ENCODE measurements around the gene TFF3. TPM values are rescaled to one million over a fixed set of nuclear protein-coding genes. Genes with fewer than 3 reads are reported as not detected.

The TFF3 gene
- total and polyA plus RNA-seq, 2 of the 13 experiments (the other 11 are each of a cell fraction or from before 2014, with no cell fraction given) = 14.2 to 26.9 TPM

DNA sequence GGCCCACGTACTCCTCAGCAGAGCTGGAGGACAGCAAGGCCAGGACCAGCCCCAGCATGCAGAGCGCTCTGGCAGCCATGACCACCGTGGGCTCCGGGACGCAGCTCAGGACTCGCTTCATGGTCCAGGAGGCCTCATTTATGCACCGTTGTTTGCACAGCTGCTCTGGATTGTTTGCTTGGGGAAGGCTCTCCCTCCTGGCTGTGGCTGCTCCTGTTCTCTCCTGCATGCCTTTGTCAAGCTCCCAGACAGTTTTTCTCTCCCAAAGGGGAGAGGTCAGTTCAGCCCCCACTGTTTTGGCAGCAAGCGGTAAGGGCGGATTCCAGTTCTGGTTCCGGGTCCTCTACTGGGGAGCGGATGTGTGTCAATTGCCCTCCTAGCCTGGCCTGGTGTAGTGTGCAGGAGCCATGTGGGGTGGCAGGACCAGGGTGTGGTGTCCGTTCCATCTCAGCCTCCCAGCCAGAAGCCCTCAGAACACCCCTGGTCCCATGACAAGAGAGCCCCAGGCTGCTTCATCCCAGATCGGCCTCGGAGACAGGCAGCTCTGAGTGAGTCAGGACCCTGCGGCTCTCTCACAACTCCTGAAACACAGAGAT lies at the start of gene TFF3 (continued):
- TF ChIP-seq, protein P1, sequence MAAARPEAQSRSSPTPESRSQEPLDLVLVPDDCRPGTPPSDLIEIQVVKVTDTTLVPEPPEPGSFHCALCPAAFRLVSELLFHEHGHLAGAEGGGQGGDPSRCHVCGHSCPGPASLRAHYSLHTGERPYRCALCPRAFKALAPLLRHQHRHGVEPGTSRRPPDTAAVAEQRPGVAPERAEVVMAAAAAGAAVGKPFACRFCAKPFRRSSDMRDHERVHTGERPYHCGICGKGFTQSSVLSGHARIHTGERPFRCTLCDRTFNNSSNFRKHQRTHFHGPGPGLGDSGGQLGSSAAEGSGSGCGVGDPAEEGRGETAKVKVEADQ (CRISPR knock-in tag; IDR thresholded peaks at IDR 0.05; ENCODE audit: borderline replicate concordance) = no peak
- TF ChIP-seq, protein P2, sequence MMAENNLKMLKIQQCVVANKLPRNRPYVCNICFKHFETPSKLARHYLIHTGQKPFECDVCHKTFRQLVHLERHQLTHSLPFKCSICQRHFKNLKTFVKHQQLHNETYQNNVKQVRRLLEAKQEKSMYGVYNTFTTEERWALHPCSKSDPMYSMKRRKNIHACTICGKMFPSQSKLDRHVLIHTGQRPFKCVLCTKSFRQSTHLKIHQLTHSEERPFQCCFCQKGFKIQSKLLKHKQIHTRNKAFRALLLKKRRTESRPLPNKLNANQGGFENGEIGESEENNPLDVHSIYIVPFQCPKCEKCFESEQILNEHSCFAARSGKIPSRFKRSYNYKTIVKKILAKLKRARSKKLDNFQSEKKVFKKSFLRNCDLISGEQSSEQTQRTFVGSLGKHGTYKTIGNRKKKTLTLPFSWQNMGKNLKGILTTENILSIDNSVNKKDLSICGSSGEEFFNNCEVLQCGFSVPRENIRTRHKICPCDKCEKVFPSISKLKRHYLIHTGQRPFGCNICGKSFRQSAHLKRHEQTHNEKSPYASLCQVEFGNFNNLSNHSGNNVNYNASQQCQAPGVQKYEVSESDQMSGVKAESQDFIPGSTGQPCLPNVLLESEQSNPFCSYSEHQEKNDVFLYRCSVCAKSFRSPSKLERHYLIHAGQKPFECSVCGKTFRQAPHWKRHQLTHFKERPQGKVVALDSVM (CRISPR knock-in tag; IDR thresholded peaks at IDR 0.05) = no peak; the same call in 1 of the 2 replicates
- TF ChIP-seq, protein P3, sequence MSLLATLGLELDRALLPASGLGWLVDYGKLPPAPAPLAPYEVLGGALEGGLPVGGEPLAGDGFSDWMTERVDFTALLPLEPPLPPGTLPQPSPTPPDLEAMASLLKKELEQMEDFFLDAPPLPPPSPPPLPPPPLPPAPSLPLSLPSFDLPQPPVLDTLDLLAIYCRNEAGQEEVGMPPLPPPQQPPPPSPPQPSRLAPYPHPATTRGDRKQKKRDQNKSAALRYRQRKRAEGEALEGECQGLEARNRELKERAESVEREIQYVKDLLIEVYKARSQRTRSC (CRISPR knock-in tag; IDR thresholded peaks at IDR 0.05; ENCODE audit: low read depth) = no peak
- TF ChIP-seq ZSCAN29 (CRISPR knock-in tag; conservative IDR thresholded peaks at IDR 0.05) (no peak), HNF4A (CRISPR knock-in tag; IDR thresholded peaks at IDR 0.05) (peak; percentile 32; the same call in 1 of the 2 replicates), ZNF672 (CRISPR knock-in tag; IDR thresholded peaks at IDR 0.05) (no peak), ZNF747 (CRISPR knock-in tag; IDR thresholded peaks at IDR 0.05; ENCODE audit: borderline replicate concordance) (no peak), CBX5 (CRISPR knock-in tag; IDR thresholded peaks at IDR 0.05; ENCODE audit: borderline replicate concordance) (no peak), DMAP1 (CRISPR knock-in tag; IDR thresholded peaks at IDR 0.05) (peak; percentile 17; the same call in 1 of the 2 replicates), ZNF75D (CRISPR knock-in tag; IDR thresholded peaks at IDR 0.05; ENCODE audit: borderline replicate concordance) (no peak), ZNF510 (CRISPR knock-in tag; IDR thresholded peaks at IDR 0.05; ENCODE audit: low read depth) (no peak), ZFP90 (CRISPR knock-in tag; IDR thresholded peaks at IDR 0.05; ENCODE audit: borderline replicate concordance) (0 out of 2 replicates have a peak, but pooled peaks have one; percentile 43), ZNF224 (CRISPR knock-in tag; IDR thresholded peaks at IDR 0.05) (peak; percentile 55; the same call in 1 of the 2 replicates), DPF2 (CRISPR knock-in tag; IDR thresholded peaks at IDR 0.05; ENCODE audit: borderline replicate concordance, low read depth) (peak; percentile 67; the same call in 1 of the 2 replicates), ZNF746 (CRISPR knock-in tag; IDR thresholded peaks at IDR 0.05) (no peak), SCMH1 (CRISPR knock-in tag; IDR thresholded peaks at IDR 0.05; ENCODE audit: borderline replicate concordance) (no peak)
- TF ChIP-seq, protein P4, sequence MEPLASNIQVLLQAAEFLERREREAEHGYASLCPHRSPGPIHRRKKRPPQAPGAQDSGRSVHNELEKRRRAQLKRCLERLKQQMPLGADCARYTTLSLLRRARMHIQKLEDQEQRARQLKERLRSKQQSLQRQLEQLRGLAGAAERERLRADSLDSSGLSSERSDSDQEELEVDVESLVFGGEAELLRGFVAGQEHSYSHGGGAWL (CRISPR knock-in tag; IDR thresholded peaks at IDR 0.05) = no peak
- TF ChIP-seq, protein P5, sequence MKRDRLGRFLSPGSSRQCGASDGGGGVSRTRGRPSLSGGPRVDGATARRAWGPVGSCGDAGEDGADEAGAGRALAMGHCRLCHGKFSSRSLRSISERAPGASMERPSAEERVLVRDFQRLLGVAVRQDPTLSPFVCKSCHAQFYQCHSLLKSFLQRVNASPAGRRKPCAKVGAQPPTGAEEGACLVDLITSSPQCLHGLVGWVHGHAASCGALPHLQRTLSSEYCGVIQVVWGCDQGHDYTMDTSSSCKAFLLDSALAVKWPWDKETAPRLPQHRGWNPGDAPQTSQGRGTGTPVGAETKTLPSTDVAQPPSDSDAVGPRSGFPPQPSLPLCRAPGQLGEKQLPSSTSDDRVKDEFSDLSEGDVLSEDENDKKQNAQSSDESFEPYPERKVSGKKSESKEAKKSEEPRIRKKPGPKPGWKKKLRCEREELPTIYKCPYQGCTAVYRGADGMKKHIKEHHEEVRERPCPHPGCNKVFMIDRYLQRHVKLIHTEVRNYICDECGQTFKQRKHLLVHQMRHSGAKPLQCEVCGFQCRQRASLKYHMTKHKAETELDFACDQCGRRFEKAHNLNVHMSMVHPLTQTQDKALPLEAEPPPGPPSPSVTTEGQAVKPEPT (CRISPR knock-in tag; IDR thresholded peaks at IDR 0.05; ENCODE audit: low read depth) = no peak
- TF ChIP-seq, protein P6, sequence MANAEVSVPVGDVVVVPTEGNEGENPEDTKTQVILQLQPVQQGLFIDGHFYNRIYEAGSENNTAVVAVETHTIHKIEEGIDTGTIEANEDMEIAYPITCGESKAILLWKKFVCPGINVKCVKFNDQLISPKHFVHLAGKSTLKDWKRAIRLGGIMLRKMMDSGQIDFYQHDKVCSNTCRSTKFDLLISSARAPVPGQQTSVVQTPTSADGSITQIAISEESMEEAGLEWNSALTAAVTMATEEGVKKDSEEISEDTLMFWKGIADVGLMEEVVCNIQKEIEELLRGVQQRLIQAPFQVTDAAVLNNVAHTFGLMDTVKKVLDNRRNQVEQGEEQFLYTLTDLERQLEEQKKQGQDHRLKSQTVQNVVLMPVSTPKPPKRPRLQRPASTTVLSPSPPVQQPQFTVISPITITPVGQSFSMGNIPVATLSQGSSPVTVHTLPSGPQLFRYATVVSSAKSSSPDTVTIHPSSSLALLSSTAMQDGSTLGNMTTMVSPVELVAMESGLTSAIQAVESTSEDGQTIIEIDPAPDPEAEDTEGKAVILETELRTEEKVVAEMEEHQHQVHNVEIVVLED (CRISPR knock-in tag; IDR thresholded peaks at IDR 0.05; ENCODE audit: borderline replicate concordance) = no peak
- TF ChIP-seq, protein P7, sequence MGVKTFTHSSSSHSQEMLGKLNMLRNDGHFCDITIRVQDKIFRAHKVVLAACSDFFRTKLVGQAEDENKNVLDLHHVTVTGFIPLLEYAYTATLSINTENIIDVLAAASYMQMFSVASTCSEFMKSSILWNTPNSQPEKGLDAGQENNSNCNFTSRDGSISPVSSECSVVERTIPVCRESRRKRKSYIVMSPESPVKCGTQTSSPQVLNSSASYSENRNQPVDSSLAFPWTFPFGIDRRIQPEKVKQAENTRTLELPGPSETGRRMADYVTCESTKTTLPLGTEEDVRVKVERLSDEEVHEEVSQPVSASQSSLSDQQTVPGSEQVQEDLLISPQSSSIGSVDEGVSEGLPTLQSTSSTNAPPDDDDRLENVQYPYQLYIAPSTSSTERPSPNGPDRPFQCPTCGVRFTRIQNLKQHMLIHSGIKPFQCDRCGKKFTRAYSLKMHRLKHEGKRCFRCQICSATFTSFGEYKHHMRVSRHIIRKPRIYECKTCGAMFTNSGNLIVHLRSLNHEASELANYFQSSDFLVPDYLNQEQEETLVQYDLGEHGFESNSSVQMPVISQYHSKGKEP (CRISPR knock-in tag; IDR thresholded peaks at IDR 0.05) = no peak
